Mesendoderm (in vitro differentiated cells): Measurements from ENCODE around the gene CTH.
"Not testable (repeated sequence)": the region's sequence is repeated elsewhere in the genome, so short reads cannot be mapped to it uniquely, and the experiment has no call there.

Source experiments
- DNase-seq: peaks from one replicate; pipeline ENCODE4 v3.0.0; 2013
- H2AK5ac ChIP-seq: 2 replicates; pipeline ENCODE4 v1.6.1; 2013; ENCODE audit warnings: low read length, inconsistent platforms
- H2BK120ac ChIP-seq: 2 replicates; pipeline ENCODE4 v1.6.1; 2013; ENCODE audit warnings: low read depth, mild to moderate bottlenecking, low read length, moderate library complexity, mixed read lengths
- H2BK15ac ChIP-seq: replicated peaks from 2 replicates; pipeline ENCODE4 v1.6.1; 2013; ENCODE audit warnings: low read depth, mild to moderate bottlenecking, moderate library complexity
- H2BK5ac ChIP-seq: 2 replicates; pipeline ENCODE4 v1.6.1; 2013; ENCODE audit warnings: low read length, inconsistent platforms
- H3K18ac ChIP-seq: 2 replicates; pipeline ENCODE4 v1.6.1; 2013; ENCODE audit warnings: mild to moderate bottlenecking, low read length, mixed read lengths
- H3K23ac ChIP-seq: one replicate; pipeline ENCODE4 v1.6.1; 2013; ENCODE audit warnings: low read length
- H3K27ac ChIP-seq: 2 replicates; pipeline ENCODE4 v1.5.1; 2013; ENCODE audit warnings: low read depth, mild to moderate bottlenecking, inconsistent platforms, low read length, moderate library complexity
- H3K27me3 ChIP-seq: 2 replicates; pipeline ENCODE4 v1.6.1; 2013; ENCODE audit warnings: low read length, control low read depth, mild to moderate bottlenecking, inconsistent platforms; ENCODE audit not compliant: insufficient read depth, poor library complexity
- H3K36me3 ChIP-seq: 2 replicates; pipeline ENCODE4 v1.6.1; 2013; ENCODE audit warnings: low read length, inconsistent platforms; ENCODE audit not compliant: control insufficient read depth, insufficient read depth
- H3K4ac ChIP-seq: one replicate; pipeline ENCODE4 v1.6.1; 2013; ENCODE audit warnings: low read depth, mild to moderate bottlenecking, low read length, moderate library complexity
- H3K4me1 ChIP-seq: 2 replicates; pipeline ENCODE4 v1.6.1; 2013; ENCODE audit warnings: low read depth, low read length, inconsistent platforms; ENCODE audit not compliant: control insufficient read depth
- H3K4me2 ChIP-seq: 2 replicates; pipeline ENCODE4 v1.6.1; 2013; ENCODE audit warnings: low read length
- H3K4me3 ChIP-seq: 2 replicates; pipeline ENCODE4 v1.5.1; 2013; ENCODE audit warnings: mild to moderate bottlenecking, low read length
- H3K56ac ChIP-seq: one replicate; pipeline ENCODE4 v1.6.1; 2013; ENCODE audit warnings: low read length
- H3K79me1 ChIP-seq: 2 replicates; pipeline ENCODE4 v1.6.1; 2013; ENCODE audit warnings: low read length, inconsistent platforms
- H3K79me2 ChIP-seq: 2 replicates; pipeline ENCODE4 v1.6.1; 2013; ENCODE audit warnings: mild to moderate bottlenecking, low read length; ENCODE audit not compliant: control insufficient read depth, insufficient read depth
- H3K9ac ChIP-seq: 2 replicates; pipeline ENCODE4 v1.6.1; 2013; ENCODE audit warnings: low read length, inconsistent platforms
- H4K5ac ChIP-seq: one replicate; pipeline ENCODE4 v1.6.1; 2013; ENCODE audit warnings: low read length
- H4K8ac ChIP-seq: one replicate; pipeline ENCODE4 v1.6.1; 2013; ENCODE audit warnings: low read depth, mild to moderate bottlenecking, control low read depth, low read length, moderate library complexity
- WGBS: extraction: QIAGEN DNeasy Blood & Tissue Kit; methylation state at CpG from one replicate; pipeline ENCODE4 v1.1.7; 2013; ENCODE audit warnings: low lambda C conversion rate, missing lambda C conversion rate; ENCODE audit not compliant: insufficient coverage; ENCODE audit errors: extremely low coverage; 5-methylcytosine and 5-hydroxymethylcytosine counted together

CTH gene

GRCh38 chr1:70477905-70478304 lies 66.8 kb downstream of the CTH start:
- not testable (repeated sequence) for H2BK120ac ChIP-seq, H3K79me2 ChIP-seq, H2BK15ac ChIP-seq, H3K9ac ChIP-seq, H2AK5ac ChIP-seq, H3K56ac ChIP-seq, H2BK5ac ChIP-seq, H3K18ac ChIP-seq, H4K5ac ChIP-seq, H3K79me1 ChIP-seq, H3K27me3 ChIP-seq, DNase-seq, H3K23ac ChIP-seq, H3K4ac ChIP-seq, H3K27ac ChIP-seq, H3K4me3 ChIP-seq, H4K8ac ChIP-seq, H3K4me1 ChIP-seq, H3K4me2 ChIP-seq, H3K36me3 ChIP-seq
- no CpG with 5 or more reads among the region's 4 CpGs for WGBS

GRCh38 chr1:70483342-70483741 lies 72.3 kb downstream of the CTH start:
- H2BK120ac ChIP-seq: no peak overlapping the region
- no peak for DNase-seq
- H3K79me1 ChIP-seq: no peaks in the 10 kb centered on the region
- no peak overlapping the region for H3K56ac ChIP-seq
- no peak overlapping the region for H4K5ac ChIP-seq
- H3K4me3 ChIP-seq: no peak overlapping the region
- H3K36me3 ChIP-seq: no peaks in the 10 kb centered on the region
- no peak overlapping the region for H2AK5ac ChIP-seq
- no peak overlapping the region for H2BK15ac ChIP-seq
- H2BK5ac ChIP-seq: no peak overlapping the region
- H3K4ac ChIP-seq: no peak overlapping the region
- no peak overlapping the region for H3K23ac ChIP-seq
- no peak overlapping the region for H3K4me2 ChIP-seq
- H3K4me1 ChIP-seq: no peaks in the 10 kb centered on the region
- H3K18ac ChIP-seq: no peak overlapping the region
- H3K9ac ChIP-seq: no peak overlapping the region
- WGBS: no CpG with 5 or more reads among the region's 4 CpGs
- no peak overlapping the region for H4K8ac ChIP-seq
- H3K27me3 ChIP-seq: no peaks in the 10 kb centered on the region
- H3K27ac ChIP-seq: no peak overlapping the region
- H3K79me2 ChIP-seq: no peaks in the 10 kb centered on the region

GRCh38 chr1:70485624-70486023 lies 74.6 kb downstream of the CTH start:
- H3K4me2 ChIP-seq: no peak overlapping the region
- H3K79me1 ChIP-seq: no peaks in the 10 kb centered on the region
- H2BK120ac ChIP-seq: no peak overlapping the region
- WGBS: no CpG with 5 or more reads among the region's 4 CpGs
- no peak overlapping the region for H3K23ac ChIP-seq
- no peak overlapping the region for H2BK15ac ChIP-seq
- no peaks in the 10 kb centered on the region for H3K4me1 ChIP-seq
- H3K56ac ChIP-seq: no peak overlapping the region
- H3K36me3 ChIP-seq: no peaks in the 10 kb centered on the region
- H3K27ac ChIP-seq: no peak overlapping the region
- no peaks in the 10 kb centered on the region for H3K79me2 ChIP-seq
- H3K4me3 ChIP-seq: no peak overlapping the region
- H2AK5ac ChIP-seq: no peak overlapping the region
- no peaks in the 10 kb centered on the region for H3K27me3 ChIP-seq
- no peak overlapping the region for H3K9ac ChIP-seq
- no peak overlapping the region for H3K18ac ChIP-seq
- no peak overlapping the region for H4K8ac ChIP-seq
- H3K4ac ChIP-seq: no peak overlapping the region
- H4K5ac ChIP-seq: no peak overlapping the region
- no peak overlapping the region for H2BK5ac ChIP-seq
- no peak for DNase-seq

DNA sequence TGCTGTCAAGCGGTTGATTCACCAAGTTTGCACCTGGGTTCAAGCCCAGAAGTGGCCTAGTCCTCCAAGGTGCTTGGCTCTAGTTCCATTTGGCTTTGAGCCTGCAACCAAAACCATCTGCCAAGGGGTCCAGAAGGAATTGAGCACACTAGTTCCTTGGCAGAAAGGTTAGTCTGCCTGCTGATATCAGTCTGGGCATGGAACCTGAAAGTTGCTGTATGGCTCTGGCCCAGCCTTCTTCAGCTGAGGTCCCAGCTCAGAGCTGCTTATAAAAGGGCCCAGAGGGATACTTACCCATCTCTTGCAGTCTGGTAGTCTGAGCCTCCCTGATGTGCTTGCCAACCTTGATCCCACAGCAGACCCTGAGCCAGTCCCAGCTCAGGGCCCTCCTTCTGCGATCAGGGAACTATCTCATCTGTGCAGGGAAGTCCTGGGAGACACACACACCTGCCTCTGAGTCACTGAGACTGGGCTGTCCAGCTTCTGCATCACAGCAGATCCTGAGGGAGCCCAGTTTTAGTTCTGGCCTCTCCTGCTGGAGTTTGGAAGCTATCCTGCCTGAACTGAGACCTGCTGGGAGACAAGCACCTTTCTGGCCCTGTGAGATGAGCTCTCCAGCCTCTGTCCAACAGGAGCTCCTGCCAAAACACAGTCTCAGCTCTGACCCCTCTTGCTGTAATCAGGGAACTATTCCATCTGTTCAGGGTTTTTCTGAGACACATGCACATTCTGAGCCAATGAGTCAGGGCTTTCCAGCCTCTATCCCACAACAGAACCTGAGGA lies 75.8 kb downstream of the CTH start:
- Histone ChIP-seq H3K18ac (no peak overlapping the region), H3K23ac (no peak overlapping the region), H3K56ac (no peak overlapping the region), H3K9ac (no peak overlapping the region), H3K4me2 (no peak overlapping the region), H3K27ac (no peak overlapping the region), H2BK120ac (no peak overlapping the region), H3K36me3 (no peaks in the 10 kb centered on the region), H3K4me1 (no peaks in the 10 kb centered on the region), H2BK5ac (no peak overlapping the region), H3K4ac (no peak overlapping the region), H4K5ac (no peak overlapping the region), H3K4me3 (no peak overlapping the region), H3K79me1 (no peaks in the 10 kb centered on the region), H3K27me3 (no peaks in the 10 kb centered on the region), H3K79me2 (no peaks in the 10 kb centered on the region), H2AK5ac (no peak overlapping the region), H2BK15ac (no peak overlapping the region), H4K8ac (no peak overlapping the region)
- no CpG with 5 or more reads among the region's 2 CpGs for WGBS
- DNase-seq: peak; percentile 73

DNA sequence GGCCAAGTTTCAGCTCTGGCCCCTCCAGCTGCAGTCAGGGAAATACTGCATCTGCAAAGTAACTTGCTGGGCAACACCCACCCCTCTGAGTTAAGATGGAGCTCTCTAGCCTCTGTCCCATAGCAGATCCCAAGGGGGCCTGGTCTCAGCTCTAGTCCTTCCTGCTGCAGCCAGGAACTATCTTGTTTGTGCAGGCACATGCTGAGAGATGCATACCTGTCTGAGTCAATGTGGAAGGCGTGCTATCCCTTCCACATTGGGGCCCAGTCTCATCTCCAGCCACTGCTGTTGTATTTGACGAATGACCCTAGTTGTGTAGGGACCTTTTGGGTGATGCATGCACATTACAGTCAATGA lies 76.4 kb downstream of the CTH start:
- Histone ChIP-seq H3K18ac (no peak overlapping the region), H2BK15ac (no peak overlapping the region), H3K36me3 (no peaks in the 10 kb centered on the region), H2BK120ac (no peak overlapping the region), H3K4me2 (no peak overlapping the region), H3K23ac (no peak overlapping the region), H3K27ac (no peak overlapping the region), H3K4me3 (no peak overlapping the region), H4K8ac (no peak overlapping the region), H2BK5ac (peak overlapping the region; percentile 4), H3K79me1 (no peaks in the 10 kb centered on the region), H3K9ac (no peak overlapping the region), H3K4ac (no peak overlapping the region), H3K79me2 (no peaks in the 10 kb centered on the region), H3K56ac (peak overlapping the region; percentile 72), H3K27me3 (no peaks in the 10 kb centered on the region), H2AK5ac (peak overlapping the region; percentile 2), H3K4me1 (no peaks in the 10 kb centered on the region), H4K5ac (no peak overlapping the region)
- no peak for DNase-seq
- no CpG with 5 or more reads among the region's 2 CpGs for WGBS
